Coronary artery (tissue), 2 donors: ENCODE results near the gene TRDMT1.

Source experiments
- DNase-seq: peaks from one replicate; pipeline ENCODE4 v3.0.0-alpha.2; 2017; ENCODE audit warnings: low spot score
- H3K27ac ChIP-seq, 2 donors: fragments of 200-600 bp; sonication (generic); one replicate each; pipeline ENCODE4 v1.5.1; 2016 to 2019
- H3K4me3 ChIP-seq: fragments of 200-600 bp; sonication (generic); 2 replicates; pipeline ENCODE4 v1.5.1; 2016; ENCODE audit warnings: mild to moderate bottlenecking, moderate library complexity
- CTCF ChIP-seq: fragments of 200-600 bp; sonication (generic); IDR thresholded peaks from one replicate; pipeline ENCODE4 v1.5.1; 2019; ENCODE audit warnings: antibody characterized with exemption

The TRDMT1 gene

GRCh38 chr10:17231788-17232187, 30.3 kb upstream of the TRDMT1 start:
- TF ChIP-seq CTCF: no peak
- H3K27ac ChIP-seq: peak overlapping the region; percentile 99 to 100
- peak overlapping the region; percentile 100 for H3K4me3 ChIP-seq
- DNase-seq: no peak

- peak; percentile 87 for DNase-seq
- peak overlapping the region; percentile 99 to 100 for H3K27ac ChIP-seq
- no peak for TF ChIP-seq CTCF
- peak overlapping the region; percentile 100 for H3K4me3 ChIP-seq
These were observed 28.7 kb upstream of the TRDMT1 start for GRCh38 chr10:17229967-17230682.

- no peak for DNase-seq
- Histone ChIP-seq H3K4me3 (peak overlapping the region; percentile 100), H3K27ac (peak overlapping the region; percentile 99 to 100)
- no peak for TF ChIP-seq CTCF
These were observed 28.2 kb upstream of the TRDMT1 start for GRCh38 chr10:17229717-17229966.

DNA sequence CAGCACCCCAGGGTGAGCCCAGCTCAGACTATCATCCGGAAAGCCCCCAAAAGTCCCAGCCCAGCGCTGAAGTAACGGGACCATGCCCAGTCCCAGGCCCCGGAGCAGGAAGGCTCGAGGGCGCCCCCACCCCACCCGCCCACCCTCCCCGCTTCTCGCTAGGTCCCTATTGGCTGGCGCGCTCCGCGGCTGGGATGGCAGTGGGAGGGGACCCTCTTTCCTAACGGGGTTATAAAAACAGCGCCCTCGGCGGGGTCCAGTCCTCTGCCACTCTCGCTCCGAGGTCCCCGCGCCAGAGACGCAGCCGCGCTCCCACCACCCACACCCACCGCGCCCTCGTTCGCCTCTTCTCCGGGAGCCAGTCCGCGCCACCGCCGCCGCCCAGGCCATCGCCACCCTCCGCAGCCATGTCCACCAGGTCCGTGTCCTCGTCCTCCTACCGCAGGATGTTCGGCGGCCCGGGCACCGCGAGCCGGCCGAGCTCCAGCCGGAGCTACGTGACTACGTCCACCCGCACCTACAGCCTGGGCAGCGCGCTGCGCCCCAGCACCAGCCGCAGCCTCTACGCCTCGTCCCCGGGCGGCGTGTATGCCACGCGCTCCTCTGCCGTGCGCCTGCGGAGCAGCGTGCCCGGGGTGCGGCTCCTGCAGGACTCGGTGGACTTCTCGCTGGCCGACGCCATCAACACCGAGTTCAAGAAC, 27.7 kb upstream of the TRDMT1 start:
- peak; percentile 97 for DNase-seq
- Histone ChIP-seq H3K27ac (peak overlapping the region; percentile 99 to 100), H3K4me3 (peak overlapping the region; percentile 100)
- no peak for TF ChIP-seq CTCF

GRCh38 chr10:17228091-17229015, 26.9 kb upstream of the TRDMT1 start, which contains the start of gene VIM:
TSS of gene VIM (plus strand) at chr10:17228241. CDS start at chr10:17229423, 1,182 bp downstream.
- peak; percentile 99 for DNase-seq
- Histone ChIP-seq H3K27ac (peak within 1 kb of the TSS; percentile 99 to 100), H3K4me3 (peak within 1 kb of the TSS; percentile 100)
- no peak for TF ChIP-seq CTCF

- Histone ChIP-seq H3K4me3 (peak overlapping the region; percentile 100), H3K27ac (peak overlapping the region; percentile 99 to 100)
- TF ChIP-seq CTCF: peak; percentile 56
- no peak for DNase-seq
These were observed 26.1 kb upstream of the TRDMT1 start for GRCh38 chr10:17227367-17228090.
